Prostate gland (tissue), 2 donors: ENCODE data around the gene ANKRD44. TPM values are rescaled to one million over a fixed set of nuclear protein-coding genes. Genes with fewer than 3 reads are reported as not detected.

Source experiments
- DNase-seq: peaks from one replicate; pipeline ENCODE4 v3.0.0-alpha.2; 2019; ENCODE audit warnings: low spot score
- H3K27ac ChIP-seq, 2 donors: fragments of 200-600 bp; sonication (generic); 2 replicates each; pipeline ENCODE4 v1.5.1; 2017 to 2019
- H3K27me3 ChIP-seq: fragments of 200-600 bp; sonication (generic); replicated peaks from 2 replicates; pipeline ENCODE4 v1.5.1; 2019; ENCODE audit not compliant: insufficient read depth
- H3K36me3 ChIP-seq, 2 donors: fragments of 200-600 bp; sonication (generic); 1 replicate in 1 of 2; 2 replicates in 1 of 2; pipeline versions ENCODE4 v1.5.1 to v1.8.1; 2017 to 2019
- H3K4me1 ChIP-seq: fragments of 200-600 bp; sonication (generic); replicated peaks from 2 replicates; pipeline ENCODE4 v1.5.1; 2019
- H3K4me3 ChIP-seq, 2 donors: fragments of 200-600 bp; sonication (generic); 2 replicates each; pipeline ENCODE4 v1.5.1; 2017 to 2019
- H3K9me3 ChIP-seq: fragments of 200-600 bp; sonication (generic); 2 replicates; pipeline ENCODE4 v1.5.1; 2017
- CTCF ChIP-seq, 4 experiments: fragments of 200-600 bp in 2 of 4; fragments of 450-650 bp in 2 of 4; sonication (generic) in 2 of 4; IDR thresholded peaks; 1 replicate in 3 of 4; 2 replicates in 1 of 4; pipeline ENCODE4 v1.5.1; 2016 to 2019; ENCODE audit warnings: antibody characterized with exemption in 4 of 4, mild to moderate bottlenecking in 2 of 4, moderate library complexity in 2 of 4
- POLR2A ChIP-seq: fragments of 450-650 bp; IDR thresholded peaks from one replicate; pipeline ENCODE4 v1.6.1; 2016; ENCODE audit warnings: antibody characterized with exemption, mild to moderate bottlenecking
- POLR2AphosphoS5 ChIP-seq: sonication (generic); formaldehyde crosslinking; IDR thresholded peaks from one replicate; pipeline ENCODE4 v1.6.1; 2017; ENCODE audit warnings: antibody characterized with exemption
- WGBS: methylation state at CpG from one replicate; pipeline ENCODE4 v1.1.5; 2018; 5-methylcytosine and 5-hydroxymethylcytosine counted together
- intact Hi-C: fragments of 100-400 bp; cut with DNase I; formaldehyde crosslinking; loops from one replicate; pipeline ENCODE4 v1.14.2; 2022
- total RNA-seq, 2 donors: library from RNA; depleted of rRNA; stranded (reverse); fragments of >200 nt; gene quantifications; one replicate each; pipeline ENCODE4 v1.1.0, GENCODE V29; 2016

Gene ANKRD44
- total RNA-seq, 2 donors from 2014 or later, result 6.0 to 11.2 TPM

DNA sequence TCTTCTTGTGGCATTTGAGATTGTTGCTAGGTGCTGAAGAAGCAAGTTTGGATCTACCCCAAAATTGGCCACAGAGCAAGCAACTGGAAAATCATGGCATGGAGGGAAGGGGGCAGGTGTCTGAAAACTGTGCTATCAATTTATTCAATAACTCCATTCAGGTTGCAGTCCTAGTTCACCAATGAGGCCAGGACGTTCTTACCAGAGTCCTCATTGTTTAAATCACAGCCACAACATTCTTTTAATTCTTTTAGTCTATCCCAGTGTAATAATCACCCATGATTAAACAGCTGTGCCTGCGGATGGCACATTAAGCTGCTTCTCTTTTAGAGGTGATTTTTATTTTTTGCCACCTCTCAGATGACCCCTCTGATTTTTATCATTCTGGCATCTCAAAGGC, 103.5 kb downstream of the ANKRD44 start:
- no peak for DNase-seq
- Histone ChIP-seq H3K27ac (no peak overlapping the region), H3K9me3 (no peaks in the 10 kb centered on the region), H3K4me1 (no peaks in the 10 kb centered on the region), H3K4me3 (no peak overlapping the region), H3K36me3 (no peaks in the 10 kb centered on the region), H3K27me3 (no peaks in the 10 kb centered on the region)
- 41% methylated on average over 2 of the region's 2 CpGs for WGBS
- TF ChIP-seq POLR2AphosphoS5, result no peak
- TF ChIP-seq POLR2A, result no peak
- TF ChIP-seq CTCF (IDR thresholded peaks at IDR 0.05), result no peak
- intact Hi-C loops, result no loop called here

DNA sequence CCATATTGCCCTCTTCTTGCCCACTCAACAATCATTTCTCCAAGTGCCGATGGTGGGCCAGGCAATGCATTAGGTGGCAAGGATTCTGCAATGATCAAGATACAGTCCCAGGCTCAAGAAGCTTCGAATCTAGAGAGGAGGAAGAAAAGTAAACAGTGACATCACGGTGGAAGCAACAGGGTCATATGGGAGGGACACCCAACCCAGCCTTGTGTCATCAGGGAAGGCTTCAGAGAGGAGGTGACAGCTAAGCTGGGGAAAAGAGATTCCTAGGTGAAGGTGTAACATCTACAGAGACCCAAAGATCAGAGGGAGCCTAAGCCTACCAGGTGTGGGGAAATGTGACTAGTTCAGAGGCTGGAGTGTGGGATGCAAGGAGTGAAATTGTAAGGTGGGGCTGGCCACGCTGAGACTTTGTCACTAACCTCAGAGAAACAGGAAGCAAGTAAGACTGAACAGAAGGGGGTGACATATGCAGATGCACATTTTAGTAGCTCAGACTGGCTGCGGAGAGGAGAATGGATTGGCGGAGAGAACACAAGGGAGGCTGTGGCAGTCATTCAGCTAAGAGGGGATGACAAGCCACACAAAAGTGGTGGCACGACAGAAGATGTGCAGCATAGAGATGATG, 104.9 kb downstream of the ANKRD44 start:
- H3K9me3 ChIP-seq, result no peaks in the 10 kb centered on the region
- H3K4me3 ChIP-seq, result no peak overlapping the region
- H3K27me3 ChIP-seq, result no peaks in the 10 kb centered on the region
- no peak overlapping the region for H3K27ac ChIP-seq
- no peaks in the 10 kb centered on the region for H3K4me1 ChIP-seq
- WGBS, result 86% methylated on average over 7 of the region's 7 CpGs
- no peaks in the 10 kb centered on the region for H3K36me3 ChIP-seq
- DNase-seq, result no peak
- TF ChIP-seq CTCF (IDR thresholded peaks at IDR 0.05) (no peak), POLR2AphosphoS5 (no peak)
- intact Hi-C loops, result no loop called here

GRCh38 chr2:197204519-197205250, 105.9 kb downstream of the ANKRD44 start:
- Histone ChIP-seq H3K36me3 (no peaks in the 10 kb centered on the region), H3K27ac (no peak overlapping the region), H3K4me3 (no peak overlapping the region), H3K9me3 (no peaks in the 10 kb centered on the region), H3K27me3 (no peaks in the 10 kb centered on the region), H3K4me1 (no peaks in the 10 kb centered on the region)
- TF ChIP-seq POLR2AphosphoS5 (no peak), POLR2A (no peak), CTCF (IDR thresholded peaks at IDR 0.05) (no peak)
- intact Hi-C loops, result no loop called here
- WGBS, result 51% methylated on average over 5 of the region's 5 CpGs
- DNase-seq, result no peak

DNA sequence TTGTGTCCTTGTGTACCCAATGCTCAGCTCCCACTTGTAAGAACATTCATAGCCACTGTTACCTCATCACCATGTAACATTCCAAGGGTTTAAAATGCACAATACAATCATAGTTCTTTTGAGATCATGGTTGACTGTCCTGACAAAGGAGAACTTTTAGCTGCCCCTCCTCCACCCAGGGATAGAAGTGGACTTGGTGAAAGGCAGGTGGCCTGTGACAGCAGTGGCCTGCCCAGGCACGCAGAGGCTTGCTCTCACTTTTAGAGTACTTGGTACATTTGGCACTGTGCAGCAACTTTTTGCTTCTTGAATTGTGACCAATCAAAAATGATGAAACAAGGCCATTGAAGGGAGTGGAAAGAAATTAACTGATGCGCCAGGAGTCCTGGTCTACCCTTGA, 108.7 kb downstream of the ANKRD44 start:
- H3K4me3 ChIP-seq, result no peak overlapping the region
- no peaks in the 10 kb centered on the region for H3K4me1 ChIP-seq
- WGBS, result 80% methylated on average over 2 of the region's 2 CpGs
- no peaks in the 10 kb centered on the region for H3K27me3 ChIP-seq
- TF ChIP-seq CTCF (IDR thresholded peaks at IDR 0.05) (no peak), POLR2AphosphoS5 (no peak), POLR2A (no peak)
- H3K36me3 ChIP-seq, result no peaks in the 10 kb centered on the region
- no peaks in the 10 kb centered on the region for H3K9me3 ChIP-seq
- DNase-seq, result no peak
- intact Hi-C loops, result no loop called here
- no peak overlapping the region for H3K27ac ChIP-seq

- no peak for DNase-seq
- intact Hi-C loops, result no loop called here
- Histone ChIP-seq H3K36me3 (no peaks in the 10 kb centered on the region), H3K4me1 (no peaks in the 10 kb centered on the region), H3K27me3 (no peaks in the 10 kb centered on the region), H3K27ac (no peak overlapping the region), H3K9me3 (no peaks in the 10 kb centered on the region), H3K4me3 (no peak overlapping the region)
- no peak for TF ChIP-seq POLR2AphosphoS5
- TF ChIP-seq CTCF (IDR thresholded peaks at IDR 0.05), result no peak
- no peak for TF ChIP-seq POLR2A
- WGBS, result 86% methylated on average over 1 of the region's 1 CpG
Measured at GRCh38 chr2:197200762-197201058, 109.9 kb downstream of the ANKRD44 start.
